ENCODE measurements around the gene PTPRO. TPM values are rescaled to one million over a fixed set of nuclear protein-coding genes. Genes with fewer than 3 reads are reported as not detected.

PTPRO gene
- total RNA-seq, 1 donor from 2014 or later = 0.94 TPM

Other genes with a start within 250 kb of the PTPRO start
- gene RERG, start 101.1 kb upstream of the PTPRO start, total RNA-seq = 3.8 TPM